Tibial artery (tissue), 4 donors: ENCODE measurements around the gene TSHZ2.

Source experiments
- DNase-seq, 2 donors: peaks; one replicate each; pipeline ENCODE4 v3.0.0-alpha.2; 2019
- H3K27ac ChIP-seq, 2 donors: fragments of 200-600 bp; sonication (generic) in 1 of 2; 1 replicate in 1 of 2; 2 replicates in 1 of 2; pipeline ENCODE4 v1.5.1; 2018 to 2019; ENCODE audit warnings: mild to moderate bottlenecking in 1 of 2
- H3K27me3 ChIP-seq, 2 donors: fragments of 200-600 bp; sonication (generic) in 1 of 2; one replicate each; pipeline versions ENCODE4 v1.5.1 to v1.6.0; 2016 to 2019
- H3K36me3 ChIP-seq, 3 donors: fragments of 200-600 bp; sonication (generic) in 2 of 3; one replicate each; pipeline ENCODE4 v1.5.1; 2016 to 2019; ENCODE audit warnings: mild to moderate bottlenecking in 2 of 3
- H3K4me1 ChIP-seq, 4 donors: fragments of 200-600 bp; sonication (generic) in 2 of 4; 1 replicate in 3 of 4; 2 replicates in 1 of 4; pipeline ENCODE4 v1.5.1; 2016 to 2019
- H3K4me3 ChIP-seq, 2 donors: fragments of 200-600 bp; sonication (generic) in 1 of 2; 1 replicate in 1 of 2; 2 replicates in 1 of 2; pipeline ENCODE4 v1.5.1; 2018 to 2019; ENCODE audit warnings: mild to moderate bottlenecking in 2 of 2
- H3K9me3 ChIP-seq, 3 donors: fragments of 200-600 bp; sonication (generic) in 1 of 3; one replicate each; pipeline ENCODE4 v1.5.1; 2016 to 2019
- CTCF ChIP-seq, 2 experiments: fragments of 200-600 bp in 1 of 2; fragments of 450-650 bp in 1 of 2; IDR thresholded peaks; one replicate each; pipeline ENCODE4 v1.5.1; 2017 to 2019; ENCODE audit warnings: antibody characterized with exemption in 2 of 2, mild to moderate bottlenecking in 1 of 2, moderate library complexity in 1 of 2
- intact Hi-C: fragments of 100-400 bp; cut with DNase I; formaldehyde crosslinking; loops from one replicate; pipeline ENCODE4 v1.15.0; 2023; ENCODE audit warnings: low total_unique reads

The TSHZ2 gene

GRCh38 chr20:53324816-53325215 lies 352.7 kb downstream of the TSHZ2 start:
- no peak overlapping the region for H3K27ac ChIP-seq
- no peaks in the 10 kb centered on the region for H3K4me1 ChIP-seq
- no peak overlapping the region for H3K4me3 ChIP-seq
- no peak for DNase-seq
- intact Hi-C loops, result no loop called here
- no peak for TF ChIP-seq CTCF (IDR thresholded peaks at IDR 0.05)
- H3K27me3 ChIP-seq, result no peaks in the 10 kb centered on the region
- no peaks in the 10 kb centered on the region for H3K36me3 ChIP-seq
- H3K9me3 ChIP-seq, result no peaks in the 10 kb centered on the region

- Histone ChIP-seq H3K27me3 (peaks cover 0 to 5% of the 10 kb centered on the region in 2 donors), H3K27ac (no peak overlapping the region), H3K4me3 (no peak overlapping the region), H3K4me1 (peaks cover 0 to 11% (median 5%) of the 10 kb centered on the region in 4 donors), H3K36me3 (no peaks in the 10 kb centered on the region), H3K9me3 (no peaks in the 10 kb centered on the region)
- no peak for TF ChIP-seq CTCF (IDR thresholded peaks at IDR 0.05)
- DNase-seq, result no peak
- intact Hi-C loops, result no loop called here
Observed at GRCh38 chr20:53328961-53329360, 356.8 kb downstream of the TSHZ2 start.

DNA sequence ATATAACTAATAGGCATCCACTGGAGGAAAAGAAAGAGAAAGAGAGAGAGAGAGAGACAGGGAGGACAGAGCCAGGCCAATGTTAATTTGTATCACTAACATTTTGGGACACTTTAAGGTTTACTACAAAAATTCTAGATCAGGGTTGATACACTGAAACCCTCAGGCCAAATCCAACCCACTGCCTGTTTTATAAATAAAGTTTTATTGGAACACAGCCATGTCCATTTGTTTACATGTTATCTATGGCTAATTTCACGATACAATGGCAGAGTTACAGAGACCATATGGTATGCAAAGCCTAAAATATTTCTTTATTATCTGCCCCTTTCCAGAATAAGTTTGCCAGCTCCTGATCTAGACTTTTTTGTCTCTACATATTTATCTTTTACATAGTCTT lies 357.6 kb downstream of the TSHZ2 start:
- intact Hi-C loops, result no loop called here
- Histone ChIP-seq H3K27me3 (peaks cover 0 to 5% of the 10 kb centered on the region in 2 donors), H3K4me3 (no peak overlapping the region), H3K27ac (no peak overlapping the region), H3K36me3 (no peaks in the 10 kb centered on the region), H3K9me3 (no peaks in the 10 kb centered on the region), H3K4me1 (peaks cover 0 to 11% (median 5%) of the 10 kb centered on the region in 4 donors)
- TF ChIP-seq CTCF (IDR thresholded peaks at IDR 0.05), result no peak
- DNase-seq, result no peak

- Histone ChIP-seq H3K36me3 (no peaks in the 10 kb centered on the region), H3K4me3 (no peak overlapping the region), H3K27ac (peak overlapping the region in 1 of 2 donors; percentile 33), H3K9me3 (no peaks in the 10 kb centered on the region), H3K4me1 (peaks cover 0 to 11% (median 5%) of the 10 kb centered on the region in 4 donors), H3K27me3 (peaks cover 0 to 5% of the 10 kb centered on the region in 2 donors)
- intact Hi-C loops, result no loop called here
- no peak for TF ChIP-seq CTCF (IDR thresholded peaks at IDR 0.05)
- no peak for DNase-seq
Observed at GRCh38 chr20:53330601-53331140, 358.5 kb downstream of the TSHZ2 start.

DNA sequence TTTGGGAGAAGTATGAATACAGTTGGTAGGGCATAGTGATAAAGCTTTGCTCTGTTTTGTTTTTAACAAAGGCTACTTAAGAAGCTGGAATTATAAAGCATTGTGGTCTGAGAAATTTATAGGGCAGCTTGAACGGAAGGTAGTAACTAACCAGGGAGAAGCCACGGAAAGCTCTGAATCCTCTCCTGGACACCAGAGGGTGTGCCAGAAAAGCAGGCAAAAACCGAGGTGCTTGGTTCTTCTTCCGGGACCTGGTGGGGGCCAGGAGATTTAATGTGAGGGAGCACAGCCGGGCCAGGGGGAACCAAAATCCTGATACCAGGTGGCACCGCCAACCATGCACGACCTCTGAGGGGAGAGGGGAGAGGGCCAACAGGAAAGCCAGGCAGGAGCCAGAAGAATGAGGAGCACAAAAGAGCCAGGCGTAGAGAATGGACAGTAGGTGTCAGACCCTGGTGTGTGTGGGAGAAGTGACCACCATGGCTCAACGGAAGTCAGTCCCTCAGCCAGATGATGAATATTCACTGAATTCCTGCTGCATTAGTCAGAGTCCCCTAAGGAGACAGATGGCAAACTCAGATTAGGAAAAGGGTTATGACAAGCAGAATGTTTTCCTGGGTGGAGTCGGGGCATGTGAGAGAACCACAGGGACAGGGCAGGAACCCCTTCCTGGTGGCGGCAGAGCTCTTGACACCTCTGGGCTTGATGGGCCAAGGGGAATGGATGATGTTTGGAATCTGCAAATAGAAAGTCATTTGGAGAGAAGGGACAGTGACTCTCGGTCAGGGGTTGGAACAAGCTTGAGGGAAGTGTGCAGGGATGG lies 359.2 kb downstream of the TSHZ2 start:
- no peak for DNase-seq
- Histone ChIP-seq H3K4me3 (no peak overlapping the region), H3K27ac (peak overlapping the region in 1 of 2 donors; percentile 33), H3K36me3 (no peaks in the 10 kb centered on the region), H3K9me3 (no peaks in the 10 kb centered on the region), H3K27me3 (peaks cover 0 to 5% of the 10 kb centered on the region in 2 donors), H3K4me1 (peaks cover 0 to 11% (median 5%) of the 10 kb centered on the region in 4 donors)
- no peak for TF ChIP-seq CTCF (IDR thresholded peaks at IDR 0.05)
- intact Hi-C loops, result no loop called here
